Gastrocnemius medialis (tissue), 4 donors: ENCODE data around the gene PINK1. TPM values are rescaled to one million over a fixed set of nuclear protein-coding genes. Genes with fewer than 3 reads are reported as not detected.

Source experiments
- ATAC-seq, 2 donors: fragments of 150-250 bp; one replicate each; pipeline ENCODE4 v1.9.1; 2016
- DNase-seq, 2 donors: peaks; one replicate each; pipeline ENCODE4 v3.0.0-alpha.2; 2019
- H3K27ac ChIP-seq, 4 donors: fragments of 200-600 bp; sonication (generic); 1 replicate in 1 of 4; 2 replicates in 3 of 4; pipeline ENCODE4 v1.5.1; 2016 to 2018; ENCODE audit warnings: mild to moderate bottlenecking in 2 of 4, moderate library complexity in 1 of 4
- H3K27me3 ChIP-seq, 3 donors: fragments of 200-600 bp; sonication (generic) in 2 of 3; 1 replicate in 1 of 3; 2 replicates in 2 of 3; pipeline versions ENCODE4 v1.5.1 to v1.6.0; 2016 to 2019; ENCODE audit warnings: mild to moderate bottlenecking in 1 of 3, moderate library complexity in 1 of 3
- H3K36me3 ChIP-seq, 2 donors: fragments of 200-600 bp; sonication (generic) in 1 of 2; one replicate each; pipeline ENCODE4 v1.5.1; 2017 to 2018
- H3K4me1 ChIP-seq, 2 donors: fragments of 200-600 bp; sonication (generic) in 1 of 2; one replicate each; pipeline ENCODE4 v1.5.1; 2016 to 2017; ENCODE audit warnings: mild to moderate bottlenecking in 2 of 2
- H3K4me3 ChIP-seq, 4 donors: fragments of 200-600 bp; sonication (generic) in 3 of 4; 1 replicate in 1 of 4; 2 replicates in 3 of 4; pipeline ENCODE4 v1.5.1; 2016 to 2019; ENCODE audit warnings: mild to moderate bottlenecking in 2 of 4
- H3K9me3 ChIP-seq, 3 donors: fragments of 200-600 bp; sonication (generic) in 2 of 3; 1 replicate in 1 of 3; 2 replicates in 2 of 3; pipeline ENCODE4 v1.5.1; 2016 to 2019
- CTCF ChIP-seq, 5 experiments: fragments of 450-650 bp in 3 of 5; fragments of 200-600 bp in 2 of 5; sonication (generic) in 2 of 5; IDR thresholded peaks in 4 of 5; conservative IDR thresholded peaks in 1 of 5; 1 replicate in 4 of 5; 2 replicates in 1 of 5; pipeline ENCODE4 v1.5.1; 2016 to 2019; ENCODE audit warnings: antibody characterized with exemption in 5 of 5, mild to moderate bottlenecking in 3 of 5, moderate library complexity in 3 of 5
- POLR2A ChIP-seq, 2 donors: fragments of 450-650 bp; IDR thresholded peaks; one replicate each; pipeline ENCODE4 v1.6.1; 2017; ENCODE audit warnings: antibody characterized with exemption in 2 of 2, mild to moderate bottlenecking in 2 of 2, moderate library complexity in 2 of 2
- in situ Hi-C, 4 donors: fragments of 200-750 bp; cut with MboI; loops; one replicate each; pipeline versions ENCODE4 v1.15.0 to v1.8.0; 2017; ENCODE audit warnings: low sequenced_read_pairs in 4 of 4
- intact Hi-C: fragments of 100-400 bp; cut with DNase I; formaldehyde crosslinking; loops from one replicate; pipeline ENCODE4 v1.15.1; 2023; ENCODE audit warnings: low total_unique reads
- total RNA-seq, 4 donors: library from RNA; depleted of rRNA; stranded (reverse); fragments of >200 nt; gene quantifications; one replicate each; pipeline versions ENCODE4 v1.1.0 to v1.2.3, GENCODE V29; 2016

The PINK1 gene
- total RNA-seq, 4 donors from 2014 or later = 376 to 478 (median 414) TPM

- Histone ChIP-seq H3K4me1 (peaks cover 36 to 43% of the 10 kb centered on the region in 2 donors), H3K27me3 (no peaks in the 10 kb centered on the region), H3K36me3 (peaks cover 0 to 14% of the 10 kb centered on the region in 2 donors), H3K9me3 (no peaks in the 10 kb centered on the region), H3K27ac (peak overlapping the region; percentile 80 to 90 (median 86)), H3K4me3 (peak overlapping the region; percentile 81 to 99 (median 90))
- no peak for TF ChIP-seq CTCF (IDR thresholded peaks at IDR 0.05 in 4 of 5, conservative IDR thresholded peaks at IDR 0.05 in 1 of 5)
- no peak for TF ChIP-seq POLR2A (IDR thresholded peaks at IDR 0.05)
- intact Hi-C loops = loop anchor here (2.0 kb wide), 1 partner anchor 28 kb away; the partner anchor contains the start of gene PINK1
- ATAC-seq = no peak
- DNase-seq = no peak
- in situ Hi-C loops = no loop called here
Observed at GRCh38 chr1:20660847-20661206, 27.6 kb downstream of the PINK1 start.

- intact Hi-C loops = loop anchor here (2.0 kb wide), 1 partner anchor 29 kb away; the partner anchor contains the start of gene PINK1
- no peaks in the 10 kb centered on the region for H3K27me3 ChIP-seq
- H3K4me3 ChIP-seq = peak within 1 kb of the TSS; percentile 81 to 99 (median 90)
- in situ Hi-C loops = no loop called here
- peaks cover 0 to 8% of the 10 kb centered on the region in 2 donors for H3K36me3 ChIP-seq
- H3K4me1 ChIP-seq = peaks cover 36 to 43% of the 10 kb centered on the region in 2 donors
- peak within 1 kb of the TSS; percentile 80 to 90 (median 87) for H3K27ac ChIP-seq
- no peaks in the 10 kb centered on the region for H3K9me3 ChIP-seq
- peak in 3 of 5 experiments; percentile 29 to 56 (median 52) for TF ChIP-seq CTCF (IDR thresholded peaks at IDR 0.05 in 4 of 5, conservative IDR thresholded peaks at IDR 0.05 in 1 of 5)
- peak; percentile 38 to 65 for TF ChIP-seq POLR2A (IDR thresholded peaks at IDR 0.05)
- peak; percentile 93 to 95 for DNase-seq
- peak; percentile 96 to 98 for ATAC-seq
Observed at GRCh38 chr1:20661207-20662109, 28.2 kb downstream of the PINK1 start, which contains the start of gene DDOST. Gene DDOST (minus strand): TSS chr1:20661369. CDS start chr1:20661350, 19 bp downstream.

- intact Hi-C loops = no loop called here
- Histone ChIP-seq H3K27ac (peak overlapping the region; percentile 80 to 90 (median 87)), H3K4me3 (peak overlapping the region; percentile 81 to 99 (median 90)), H3K9me3 (no peaks in the 10 kb centered on the region), H3K36me3 (peaks cover 0 to 1% of the 10 kb centered on the region in 2 donors), H3K27me3 (no peaks in the 10 kb centered on the region), H3K4me1 (peaks cover 36 to 41% of the 10 kb centered on the region in 2 donors)
- in situ Hi-C loops = no loop called here
- DNase-seq = no peak
- TF ChIP-seq POLR2A (IDR thresholded peaks at IDR 0.05) (no peak), CTCF (IDR thresholded peaks at IDR 0.05 in 4 of 5, conservative IDR thresholded peaks at IDR 0.05 in 1 of 5) (no peak)
- no peak for ATAC-seq
Observed at GRCh38 chr1:20662110-20662475, 28.8 kb downstream of the PINK1 start.

GRCh38 chr1:20663365-20663764 is 30.1 kb downstream of the PINK1 start:
- ATAC-seq = no peak
- in situ Hi-C loops = no loop called here
- no peaks in the 10 kb centered on the region for H3K9me3 ChIP-seq
- H3K4me1 ChIP-seq = peaks cover 28 to 29% of the 10 kb centered on the region in 2 donors
- no peaks in the 10 kb centered on the region for H3K27me3 ChIP-seq
- H3K36me3 ChIP-seq = no peaks in the 10 kb centered on the region
- intact Hi-C loops = no loop called here
- no peak overlapping the region for H3K27ac ChIP-seq
- no peak for DNase-seq
- no peak overlapping the region for H3K4me3 ChIP-seq
- TF ChIP-seq CTCF (IDR thresholded peaks at IDR 0.05 in 4 of 5, conservative IDR thresholded peaks at IDR 0.05 in 1 of 5) (no peak), POLR2A (IDR thresholded peaks at IDR 0.05) (no peak)
